OCI-LY7 (cell line): ENCODE measurements around the gene ALOXE3. TPM values are rescaled to one million over a fixed set of nuclear protein-coding genes. Genes with fewer than 3 reads are reported as not detected.

ENCODE experiments used
- BruUV-seq: library from RNA; stranded (reverse); fragments of 400-500 nt; replicated peaks from 2 replicates; lab custom pipeline; 2021; lab: Mats Ljungman, UMichigan
- CTCF ChIA-PET: fragments of 300-600 bp; sonication (Branson Sonifier 250); formaldehyde crosslinking; loops from one replicate; lab custom pipeline; 2022; ENCODE audit warnings: antibody characterized with exemption; ENCODE audit not compliant: unreplicated experiment; lab: Charles Lee
- POLR2A ChIA-PET: fragments of 300-600 bp; sonication (Branson Sonifier 250); formaldehyde crosslinking; loops from one replicate; lab custom pipeline; 2022; ENCODE audit warnings: antibody characterized with exemption; lab: Charles Lee
- DNase-seq: peaks from one replicate; pipeline ENCODE4 v3.0.0-alpha.2; 2015; ENCODE audit warnings: low spot score
- H2AFZ ChIP-seq: fragments of 200-600 bp; sonication (generic), shearing (Covaris generic); 2 replicates; pipeline ENCODE4 v1.6.1; 2014; ENCODE audit warnings: mild to moderate bottlenecking, antibody characterized with exemption, low read length, moderate library complexity
- H3K27ac ChIP-seq: fragments of 200-600 bp; sonication (generic); 2 replicates; pipeline ENCODE4 v1.5.1; 2014; ENCODE audit warnings: mixed run types, low read depth, mild to moderate bottlenecking, moderate library complexity, low read length, inconsistent platforms; ENCODE audit not compliant: poor library complexity, severe bottlenecking
- H3K36me3 ChIP-seq: fragments of 200-600 bp; sonication (generic); 2 replicates; pipeline ENCODE4 v1.6.1; 2014; ENCODE audit warnings: mild to moderate bottlenecking, antibody characterized with exemption, low read length, moderate library complexity, mixed read lengths; ENCODE audit not compliant: insufficient read depth
- H3K4me1 ChIP-seq: fragments of 200-600 bp; sonication (generic); 2 replicates; pipeline ENCODE4 v1.5.1; 2014; ENCODE audit warnings: mild to moderate bottlenecking, low read length; ENCODE audit not compliant: insufficient read depth, poor library complexity, severe bottlenecking
- H3K4me2 ChIP-seq: fragments of 200-600 bp; sonication (generic); 2 replicates; pipeline ENCODE4 v1.6.1; 2014; ENCODE audit warnings: mild to moderate bottlenecking, low read length
- H3K4me3 ChIP-seq: fragments of 200-600 bp; sonication (generic); 2 replicates; pipeline ENCODE4 v1.5.1; 2014; ENCODE audit warnings: mild to moderate bottlenecking, low read depth, low read length; ENCODE audit not compliant: poor library complexity, severe bottlenecking
- H3K79me2 ChIP-seq: fragments of 200-600 bp; sonication (generic); 2 replicates; pipeline ENCODE4 v1.6.1; 2016; ENCODE audit warnings: low read depth, mild to moderate bottlenecking, low read length, moderate library complexity, mixed read lengths; ENCODE audit not compliant: insufficient read depth
- H3K9me2 ChIP-seq: fragments of 200-600 bp; sonication (generic); 2 replicates; pipeline ENCODE4 v1.6.1; 2016; ENCODE audit warnings: mild to moderate bottlenecking, low read length, mixed read lengths; ENCODE audit not compliant: insufficient read depth
- H3K9me3 ChIP-seq: fragments of 200-600 bp; sonication (generic); 2 replicates; pipeline ENCODE4 v1.6.1; 2014; ENCODE audit warnings: mild to moderate bottlenecking, mixed run types, low read length, mixed read lengths
- H4K20me1 ChIP-seq: fragments of 200-600 bp; sonication (generic); 2 replicates; pipeline ENCODE4 v1.6.1; 2014; ENCODE audit warnings: mild to moderate bottlenecking, antibody characterized with exemption, low read length, moderate library complexity, mixed read lengths; ENCODE audit not compliant: insufficient read depth
- CTCF ChIP-seq: fragments of 200-600 bp; sonication (generic); conservative IDR thresholded peaks from 2 replicates; pipeline ENCODE4 v1.5.1; 2014; ENCODE audit warnings: mild to moderate bottlenecking, antibody characterized with exemption, low read length, moderate library complexity, mixed read lengths
- EZH2phosphoT487 ChIP-seq: fragments of 200-600 bp; sonication (generic); IDR thresholded peaks from 2 replicates; pipeline ENCODE4 v1.6.1; 2018; ENCODE audit warnings: low read depth, borderline replicate concordance, mild to moderate bottlenecking, mixed run types, antibody characterized with exemption, low read length, moderate library complexity, mixed read lengths
- intact Hi-C: fragments of 100-400 bp; cut with micrococcal nuclease; formaldehyde crosslinking; loops from one replicate; pipeline ENCODE4 v1.10.0; 2022; ENCODE audit not compliant: unreplicated experiment
- total RNA-seq, 2 experiments: library from RNA; depleted of rRNA in 1 of 2; stranded (reverse); fragments of >200 nt in 1 of 2; shearing (Covaris generic) in 1 of 2; gene quantifications; 2 replicates each; pipeline ENCODE4 v1.2.3, GENCODE V29; 2014 to 2022

ALOXE3 gene
- total RNA-seq, 2 experiments from 2014 or later = 0.10 TPM; not detected in 1

DNA sequence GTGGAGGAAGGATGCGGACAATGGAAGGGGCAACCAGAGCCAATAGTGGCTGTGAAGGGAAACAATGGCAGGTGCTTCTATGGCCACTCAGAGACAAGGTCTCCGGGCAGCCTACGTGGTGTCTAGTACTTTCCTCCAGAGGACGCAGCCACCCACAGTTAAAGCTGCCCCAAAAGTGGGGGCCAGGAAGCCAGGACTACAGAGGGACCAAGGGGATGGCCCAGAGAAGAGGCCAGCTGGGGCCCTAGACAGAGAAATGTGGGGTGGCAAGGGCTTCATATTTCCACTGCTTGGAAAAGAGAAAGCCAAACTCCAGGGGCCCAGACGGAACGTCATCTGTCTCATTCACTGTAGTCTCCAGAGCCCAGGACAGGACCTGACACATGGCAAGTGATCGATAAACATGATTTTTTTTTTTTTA lies 34.7 kb upstream of the ALOXE3 start:
- BruUV-seq = no TSS peak
- Histone ChIP-seq H3K9me2 (no peaks in the 10 kb centered on the region), H2AFZ (peak overlapping the region; percentile 16; the same call in 1 of the 2 replicates), H3K27ac (peak overlapping the region; percentile 13), H3K4me3 (peak overlapping the region; percentile 82), H3K9me3 (no peaks in the 10 kb centered on the region), H3K79me2 (peaks cover 12% of the 10 kb centered on the region; the same call in 1 of the 2 replicates), H4K20me1 (no peaks in the 10 kb centered on the region; the same call in 1 of the 2 replicates), H3K4me2 (peak overlapping the region; percentile 95), H3K4me1 (peaks cover 51% of the 10 kb centered on the region), H3K36me3 (peaks cover 23% of the 10 kb centered on the region)
- ChIA-PET POLR2A (no interaction called here), CTCF (no interaction called here)
- intact Hi-C loops = loop anchor here (10.0 kb wide), 1 partner anchor 318 kb away; the partner anchor contains the start of gene KDM6B
- TF ChIP-seq CTCF (no peak), EZH2phosphoT487 (no peak)
- DNase-seq = no peak

DNA sequence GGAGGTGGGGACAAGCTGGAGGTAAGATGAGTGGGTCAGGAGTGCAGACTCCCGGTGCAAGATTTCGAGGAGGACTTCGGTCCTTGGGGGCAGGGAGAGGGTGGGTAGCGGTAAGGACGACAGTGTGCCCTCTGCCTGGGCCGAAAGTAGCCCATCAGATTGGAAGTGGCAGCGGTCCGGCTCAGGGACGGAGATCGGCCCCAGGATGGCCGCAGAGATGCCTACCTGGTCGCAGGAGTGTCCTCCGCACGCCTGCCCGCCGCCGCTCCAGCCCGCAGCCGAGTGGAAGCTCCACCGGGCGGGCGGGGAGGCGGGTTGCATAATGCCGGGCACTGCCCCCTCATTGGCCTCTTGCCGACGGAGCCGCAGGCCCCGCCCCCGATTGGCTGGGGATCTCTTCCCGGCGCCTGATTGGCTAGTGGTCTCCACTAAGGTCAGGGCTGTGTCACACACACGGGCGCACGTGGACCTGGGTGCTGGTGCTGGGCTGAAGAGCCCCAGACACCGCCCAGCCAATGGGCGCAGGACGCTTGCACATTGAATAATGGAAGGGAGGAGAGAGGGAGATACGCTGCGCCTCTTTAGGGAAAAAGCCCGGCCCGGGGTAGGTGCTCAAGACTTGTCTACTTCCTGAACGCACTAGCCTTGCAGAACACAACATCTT lies 33.9 kb upstream of the ALOXE3 start, which contains the start of gene PER1:
Gene PER1 (minus strand): TSS at position 293 of the 664 bp plus-strand sequence. CDS start 1,698 bp downstream, outside the sequence.
- no peaks in the 10 kb centered on the region for H3K9me3 ChIP-seq
- H2AFZ ChIP-seq = peak within 1 kb of the TSS; percentile 16; the same call in 1 of the 2 replicates
- intact Hi-C loops = loop anchor here (10.0 kb wide), 1 partner anchor 317 kb away; the partner anchor contains the start of gene KDM6B
- H3K27ac ChIP-seq = peak within 1 kb of the TSS; percentile 70
- ChIA-PET CTCF (interaction anchor here (0.6 kb wide), 1 partner anchor 317 kb away, joined by 5 read pairs; no protein-coding TSS in a partner anchor), POLR2A (interaction anchor here (0.6 to 1.0 kb wide), 2 partner anchors 15 to 23 kb away, joined by 3 read pairs; no protein-coding TSS in a partner anchor)
- H3K36me3 ChIP-seq = peaks cover 29% of the 10 kb centered on the region
- H3K4me3 ChIP-seq = peak within 1 kb of the TSS; percentile 82
- H3K9me2 ChIP-seq = no peaks in the 10 kb centered on the region
- BruUV-seq = no TSS peak
- no peak for TF ChIP-seq EZH2phosphoT487
- no peak for TF ChIP-seq CTCF
- peaks cover 51% of the 10 kb centered on the region for H3K4me1 ChIP-seq
- peaks cover 12% of the 10 kb centered on the region; the same call in 1 of the 2 replicates for H3K79me2 ChIP-seq
- no peaks in the 10 kb centered on the region; the same call in 1 of the 2 replicates for H4K20me1 ChIP-seq
- peak within 1 kb of the TSS; percentile 95 for H3K4me2 ChIP-seq
- peak; percentile 89 for DNase-seq
